Stimulated activated naive CD8-positive, alpha-beta T cell treated with anti-CD3 and anti-CD28 coated beads, Interleukin-15, Interleukin-2, amounts not matched to agents 100 ng/mL and 50 ng/mL, for 24 hours (primary cell): Measurements from ENCODE around the gene ARMC2.

Experiments used
- H3K27ac Mint-ChIP-seq: one replicate; pipeline ENCODE4 v1.8.0; 2021; ENCODE audit warnings: mild to moderate bottlenecking, mixed read lengths
- H3K27me3 Mint-ChIP-seq: one replicate; pipeline ENCODE4 v1.8.0; 2021; ENCODE audit warnings: mixed read lengths
- H3K36me3 Mint-ChIP-seq: one replicate; pipeline ENCODE4 v1.8.0; 2021; ENCODE audit warnings: low read depth, mixed read lengths
- H3K4me1 Mint-ChIP-seq: one replicate; pipeline ENCODE4 v1.8.0; 2021; ENCODE audit warnings: low read depth, mixed read lengths
- H3K4me3 Mint-ChIP-seq: one replicate; pipeline ENCODE4 v1.8.0; 2021; ENCODE audit warnings: mild to moderate bottlenecking, mixed read lengths
- H3K9me3 Mint-ChIP-seq: one replicate; pipeline ENCODE4 v1.8.0; 2021; ENCODE audit warnings: mixed read lengths

The ARMC2 gene

GRCh38 chr6:108848116-108848868, at the start of gene ARMC2:
TSS of gene ARMC2 (plus strand) at chr6:108848422. CDS start at chr6:108854268, 5,846 bp downstream.
- H3K4me3 Mint-ChIP-seq: peak within 1 kb of the TSS; percentile 86
- H3K9me3 Mint-ChIP-seq: no peaks in the 10 kb centered on the region
- H3K4me1 Mint-ChIP-seq: peaks cover 31% of the 10 kb centered on the region
- H3K36me3 Mint-ChIP-seq: no peaks in the 10 kb centered on the region
- peak within 1 kb of the TSS; percentile 76 for H3K27ac Mint-ChIP-seq
- no peaks in the 10 kb centered on the region for H3K27me3 Mint-ChIP-seq

GRCh38 chr6:108798670-108799353, 49.4 kb upstream of the ARMC2 start:
- Mint-ChIP-seq H3K4me1 (peaks cover 24% of the 10 kb centered on the region), H3K27me3 (no peaks in the 10 kb centered on the region), H3K36me3 (no peaks in the 10 kb centered on the region), H3K27ac (peak overlapping the region; percentile 57), H3K4me3 (peak overlapping the region; percentile 60), H3K9me3 (no peaks in the 10 kb centered on the region)

GRCh38 chr6:108799354-108799717, 48.9 kb upstream of the ARMC2 start:
- no peaks in the 10 kb centered on the region for H3K27me3 Mint-ChIP-seq
- H3K9me3 Mint-ChIP-seq: no peaks in the 10 kb centered on the region
- no peak overlapping the region for H3K27ac Mint-ChIP-seq
- H3K36me3 Mint-ChIP-seq: no peaks in the 10 kb centered on the region
- H3K4me3 Mint-ChIP-seq: no peak overlapping the region
- peaks cover 24% of the 10 kb centered on the region for H3K4me1 Mint-ChIP-seq

GRCh38 chr6:108799791-108800190, 48.4 kb upstream of the ARMC2 start:
- peaks cover 24% of the 10 kb centered on the region for H3K4me1 Mint-ChIP-seq
- no peaks in the 10 kb centered on the region for H3K9me3 Mint-ChIP-seq
- H3K4me3 Mint-ChIP-seq: no peak overlapping the region
- no peak overlapping the region for H3K27ac Mint-ChIP-seq
- no peaks in the 10 kb centered on the region for H3K27me3 Mint-ChIP-seq
- H3K36me3 Mint-ChIP-seq: no peaks in the 10 kb centered on the region

GRCh38 chr6:108800427-108800864, 47.8 kb upstream of the ARMC2 start:
- Mint-ChIP-seq H3K4me1 (peaks cover 24% of the 10 kb centered on the region), H3K36me3 (no peaks in the 10 kb centered on the region), H3K9me3 (no peaks in the 10 kb centered on the region), H3K27me3 (no peaks in the 10 kb centered on the region), H3K27ac (no peak overlapping the region), H3K4me3 (no peak overlapping the region)

- Mint-ChIP-seq H3K4me3 (no peak overlapping the region), H3K9me3 (no peaks in the 10 kb centered on the region), H3K4me1 (peaks cover 30% of the 10 kb centered on the region), H3K36me3 (no peaks in the 10 kb centered on the region), H3K27me3 (no peaks in the 10 kb centered on the region), H3K27ac (no peak overlapping the region)
Observed at GRCh38 chr6:108801366-108801765, 46.9 kb upstream of the ARMC2 start.

- Mint-ChIP-seq H3K36me3 (no peaks in the 10 kb centered on the region), H3K27ac (no peak overlapping the region), H3K9me3 (no peaks in the 10 kb centered on the region), H3K4me3 (no peak overlapping the region), H3K4me1 (peaks cover 11% of the 10 kb centered on the region), H3K27me3 (no peaks in the 10 kb centered on the region)
Observed at GRCh38 chr6:108803982-108804490, 44.2 kb upstream of the ARMC2 start.

- Mint-ChIP-seq H3K4me1 (peaks cover 6% of the 10 kb centered on the region), H3K27ac (no peak overlapping the region), H3K4me3 (no peak overlapping the region), H3K9me3 (no peaks in the 10 kb centered on the region), H3K36me3 (no peaks in the 10 kb centered on the region), H3K27me3 (no peaks in the 10 kb centered on the region)
Observed at GRCh38 chr6:108804956-108805355, 43.3 kb upstream of the ARMC2 start.

GRCh38 chr6:108805611-108806167, 42.5 kb upstream of the ARMC2 start:
- Mint-ChIP-seq H3K4me3 (no peak overlapping the region), H3K27ac (no peak overlapping the region), H3K9me3 (no peaks in the 10 kb centered on the region), H3K36me3 (no peaks in the 10 kb centered on the region), H3K4me1 (peaks cover 6% of the 10 kb centered on the region), H3K27me3 (no peaks in the 10 kb centered on the region)

GRCh38 chr6:108806171-108806570, 42.1 kb upstream of the ARMC2 start:
- Mint-ChIP-seq H3K27ac (no peak overlapping the region), H3K4me3 (no peak overlapping the region), H3K36me3 (no peaks in the 10 kb centered on the region), H3K27me3 (no peaks in the 10 kb centered on the region), H3K4me1 (peaks cover 6% of the 10 kb centered on the region), H3K9me3 (no peaks in the 10 kb centered on the region)

- H3K4me1 Mint-ChIP-seq: peaks cover 6% of the 10 kb centered on the region
- no peaks in the 10 kb centered on the region for H3K9me3 Mint-ChIP-seq
- no peak overlapping the region for H3K4me3 Mint-ChIP-seq
- H3K36me3 Mint-ChIP-seq: no peaks in the 10 kb centered on the region
- no peaks in the 10 kb centered on the region for H3K27me3 Mint-ChIP-seq
- no peak overlapping the region for H3K27ac Mint-ChIP-seq
Observed at GRCh38 chr6:108806665-108807064, 41.6 kb upstream of the ARMC2 start.

- no peaks in the 10 kb centered on the region for H3K36me3 Mint-ChIP-seq
- no peak overlapping the region for H3K27ac Mint-ChIP-seq
- H3K4me1 Mint-ChIP-seq: peaks cover 6% of the 10 kb centered on the region
- no peaks in the 10 kb centered on the region for H3K9me3 Mint-ChIP-seq
- H3K27me3 Mint-ChIP-seq: no peaks in the 10 kb centered on the region
- no peak overlapping the region for H3K4me3 Mint-ChIP-seq
Observed at GRCh38 chr6:108807928-108808327, 40.3 kb upstream of the ARMC2 start.

GRCh38 chr6:108809211-108809610, 39.0 kb upstream of the ARMC2 start:
- Mint-ChIP-seq H3K27ac (no peak overlapping the region), H3K9me3 (no peaks in the 10 kb centered on the region), H3K4me1 (peaks cover 6% of the 10 kb centered on the region), H3K36me3 (no peaks in the 10 kb centered on the region), H3K4me3 (no peak overlapping the region), H3K27me3 (no peaks in the 10 kb centered on the region)

- Mint-ChIP-seq H3K27me3 (no peaks in the 10 kb centered on the region), H3K27ac (no peak overlapping the region), H3K4me1 (peaks cover 6% of the 10 kb centered on the region), H3K36me3 (no peaks in the 10 kb centered on the region), H3K4me3 (no peak overlapping the region), H3K9me3 (no peaks in the 10 kb centered on the region)
Observed at GRCh38 chr6:108810057-108810643, 38.1 kb upstream of the ARMC2 start.

- no peak overlapping the region for H3K4me3 Mint-ChIP-seq
- H3K9me3 Mint-ChIP-seq: no peaks in the 10 kb centered on the region
- no peaks in the 10 kb centered on the region for H3K27me3 Mint-ChIP-seq
- H3K36me3 Mint-ChIP-seq: no peaks in the 10 kb centered on the region
- no peak overlapping the region for H3K27ac Mint-ChIP-seq
- no peaks in the 10 kb centered on the region for H3K4me1 Mint-ChIP-seq
Observed at GRCh38 chr6:108811490-108811889, 36.7 kb upstream of the ARMC2 start.
